Ovary (tissue), 9 donors: ENCODE results near the gene EPG5. TPM values are rescaled to one million over a fixed set of nuclear protein-coding genes. Genes with fewer than 3 reads are reported as not detected.

Experiments
- DNase-seq, 5 donors: peaks; one replicate each; pipeline ENCODE4 v3.0.0-alpha.2; 2019 to 2020
- H3K27ac ChIP-seq, 2 donors: fragments of 200-600 bp; one replicate each; pipeline versions ENCODE4 v1.5.1 to v1.8.0; 2019 to 2022
- H3K27me3 ChIP-seq: fragments of 200-600 bp; one replicate; pipeline ENCODE4 v1.8.0; 2022
- H3K36me3 ChIP-seq: fragments of 200-600 bp; sonication (generic); one replicate; pipeline ENCODE4 v1.5.1; 2019
- H3K4me1 ChIP-seq: one replicate; pipeline ENCODE4 v1.8.1; 2013; ENCODE audit warnings: mild to moderate bottlenecking, moderate library complexity; ENCODE audit not compliant: insufficient read depth
- H3K4me3 ChIP-seq: fragments of 200-600 bp; sonication (generic); one replicate; pipeline ENCODE4 v1.5.1; 2017
- H3K9me3 ChIP-seq, 2 donors: fragments of 200-600 bp in 1 of 2; sonication (generic) in 1 of 2; one replicate each; pipeline versions ENCODE4 v1.5.1 to v1.8.1; 2013 to 2019; ENCODE audit warnings: mild to moderate bottlenecking in 1 of 2, moderate library complexity in 1 of 2
- CTCF ChIP-seq, 3 donors: fragments of 450-650 bp in 2 of 3; fragments of 200-600 bp in 1 of 3; IDR thresholded peaks; one replicate each; pipeline versions ENCODE4 v1.5.1 to v1.8.0; 2016 to 2022; ENCODE audit warnings: antibody characterized with exemption in 3 of 3, mild to moderate bottlenecking in 1 of 3
- EP300 ChIP-seq: sonication (generic); formaldehyde crosslinking; IDR thresholded peaks from one replicate; pipeline ENCODE4 v1.6.1; 2017; ENCODE audit warnings: antibody characterized with exemption
- POLR2A ChIP-seq: fragments of 450-650 bp; IDR thresholded peaks from one replicate; pipeline ENCODE4 v1.6.1; 2017; ENCODE audit warnings: antibody characterized with exemption, mild to moderate bottlenecking, moderate library complexity
- WGBS, 3 donors: extraction: QIAGEN DNeasy Blood & Tissue Kit in 1 of 3; methylation state at CpG; one replicate each; pipeline versions ENCODE4 v1.1.5 to v1.1.7; 2013 to 2017; 5-methylcytosine and 5-hydroxymethylcytosine counted together
- intact Hi-C, 4 donors: fragments of 100-400 bp; cut with DNase I; formaldehyde crosslinking; loops; one replicate each; pipeline versions ENCODE4 v1.11.0 to v1.15.1; 2022 to 2023
- polyA plus RNA-seq, 2 donors: library from polyadenylated mRNA; stranded (reverse); fragments of 200-250 nt in 1 of 2; fragments of 350-450 nt in 1 of 2; fragmentation: Illumina TruSeq in 1 of 2; extraction: RNeasy Lipid Tissue Mini Kit (QIAGEN cat#74804) in 1 of 2; gene quantifications; one replicate each; pipeline ENCODE4 v1.2.3, GENCODE V29; 2013 to 2014
- small RNA-seq: library from RNA; depleted of rRNA; stranded (forward); fragments of <200 nt; gene quantifications from one replicate; pipeline ENCODE3, GENCODE V24; 2016
- total RNA-seq, 7 donors: library from RNA; depleted of rRNA in 2 of 7; stranded (reverse); fragments of >200 nt in 2 of 7; fragmentation: NEBNext Ultra II Directional in 3 of 7; extraction: Animal tissue kit (Norgen Biotek cat#: 25700) in 3 of 7; gene quantifications; one replicate each; pipeline versions ENCODE4 v1.1.0 to v1.2.4, GENCODE V29; 2016 to 2023
- donor health status: DM: no; HTN: no; CAD: no; lungs with moderate emphysema.
- donor health status: DM: no; HTN: no; CAD: no.
- donor health status: Bipolar disorder and iron deficiency.
- donor health status: DM: yes; HTN: yes; CAD: no.
- donor health status: DM: no; HTN: no; CAD: no.
- donor health status: DM: yes; HTN: yes; CAD: no.

The EPG5 gene
- total and polyA plus RNA-seq, 9 donors: 8.9 to 28.4 (median 21.2) TPM

DNA sequence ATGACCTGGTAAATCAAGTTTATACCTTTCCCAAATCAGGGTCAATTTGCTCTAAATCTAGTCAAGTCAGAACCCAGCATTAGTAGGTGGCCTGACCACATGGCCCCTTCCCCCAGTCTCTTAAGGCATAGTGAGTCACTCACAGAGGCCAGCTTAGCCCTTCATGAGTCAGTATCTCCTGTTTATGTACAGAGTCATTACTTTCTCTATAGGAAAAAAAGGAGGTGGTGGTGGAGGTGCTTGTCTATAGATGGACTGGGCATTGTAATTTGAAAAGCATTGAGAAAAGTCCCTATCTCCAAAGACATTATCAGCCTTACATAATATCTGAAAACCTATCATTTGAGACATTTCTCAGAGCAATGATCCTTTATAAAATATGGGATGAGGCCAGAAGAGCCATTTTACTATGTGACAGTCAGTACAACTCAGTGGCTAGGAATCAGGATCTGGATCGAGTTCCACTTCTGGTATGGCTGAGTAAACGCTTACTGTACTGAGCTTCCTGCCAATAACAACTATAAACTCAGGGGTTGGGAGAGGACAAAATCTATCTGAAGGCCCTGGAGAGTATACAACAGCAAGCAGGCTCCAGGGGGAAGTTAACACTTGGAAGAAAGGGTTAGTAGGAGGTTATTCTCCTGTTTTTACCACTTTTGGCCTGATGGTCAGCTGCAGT lies 164.2 kb downstream of the EPG5 start:
- no peak overlapping the region for H3K27ac ChIP-seq
- H3K9me3 ChIP-seq: peaks cover 0 to 8% of the 10 kb centered on the region in 2 donors
- H3K4me3 ChIP-seq: no peak overlapping the region
- H3K36me3 ChIP-seq: no peaks in the 10 kb centered on the region
- no peak for DNase-seq
- TF ChIP-seq EP300: no peak
- H3K4me1 ChIP-seq: no peaks in the 10 kb centered on the region
- intact Hi-C loops: no loop called here
- H3K27me3 ChIP-seq: no peaks in the 10 kb centered on the region
- whole genome bisulfite sequencing, 3 donors: 67 to 78% (median 72%) methylated on average over 2 of the region's 2 CpGs

GRCh38 chr18:45801416-45802004 lies 165.6 kb downstream of the EPG5 start:
- Histone ChIP-seq H3K4me1 (no peaks in the 10 kb centered on the region), H3K4me3 (no peak overlapping the region), H3K27me3 (no peaks in the 10 kb centered on the region), H3K27ac (no peak overlapping the region), H3K36me3 (no peaks in the 10 kb centered on the region), H3K9me3 (peaks cover 0 to 8% of the 10 kb centered on the region in 2 donors)
- 88 to 100% (median 93%) methylated on average over 1 of the region's 1 CpG for WGBS, 3 donors
- DNase-seq: no peak
- intact Hi-C loops: no loop called here
- no peak for TF ChIP-seq CTCF (IDR thresholded peaks at IDR 0.05)
- TF ChIP-seq EP300: no peak
- no peak for TF ChIP-seq POLR2A

Small RNA genes lying within 50 kb of the gene (small RNA-seq; reads per million reads assigned to genes)
- not detected for gene RN7SKP26

Other genes with a start within 250 kb of the EPG5 start
- under 1 TPM in 6 of 7 donors, not detected in 1; 0.20 to 0.50 (median 0.43) TPM for gene SLC14A1, start 243.1 kb downstream of the EPG5 start, total RNA-seq
- gene SLC14A1, start 243.1 kb downstream of the EPG5 start, polyA plus RNA-seq: 1 to 10 TPM in 1 of 2 donors, under 1 TPM in 1; 0.24 to 3.3 TPM
- gene SIGLEC15, start 141.7 kb downstream of the EPG5 start, total RNA-seq: 1 to 10 TPM in 1 of 7 donors, under 1 TPM in 4, not detected in 2; 0.12 to 1.4 (median 0.30) TPM
- gene SIGLEC15, start 141.7 kb downstream of the EPG5 start, polyA plus RNA-seq: under 1 TPM in 1 of 2 donors, not detected in 1; 0.05 TPM
- gene PSTPIP2, start 104.9 kb upstream of the EPG5 start, total RNA-seq: 1 to 10 TPM; 4.0 to 7.2 (median 5.3) TPM
- gene PSTPIP2, start 104.9 kb upstream of the EPG5 start, polyA plus RNA-seq: 10 to 100 TPM in 1 of 2 donors, 1 to 10 TPM in 1; 3.0 to 22.3 TPM
- 100 to 1,000 TPM; 267 to 370 (median 294) TPM for gene ATP5F1A, start 131.0 kb upstream of the EPG5 start, total RNA-seq
- 100 to 1,000 TPM; 251 to 409 TPM for gene ATP5F1A, start 131.0 kb upstream of the EPG5 start, polyA plus RNA-seq
- gene HAUS1, start 137.1 kb upstream of the EPG5 start, total RNA-seq: 10 to 100 TPM; 20.3 to 54.2 (median 28.1) TPM
- 10 to 100 TPM; 18.6 to 39.0 TPM for gene HAUS1, start 137.1 kb upstream of the EPG5 start, polyA plus RNA-seq